Activated CD4-positive, alpha-beta memory T cell treated with anti-CD3 and anti-CD28 coated beads for 36 hours (primary cell): ENCODE data around the gene RFTN1. TPM values are rescaled to one million over a fixed set of nuclear protein-coding genes. Genes with fewer than 3 reads are reported as not detected.
A peak's percentile ranks its signal among the peaks of the same experiment; 100 is the strongest.

Experiments
- CTCF ChIA-PET: fragments of 350-600 bp; sonication (Branson Sonifier 250); formaldehyde crosslinking; loops from one replicate; lab custom pipeline; 2021; ENCODE audit warnings: antibody characterized with exemption, inconsistent platforms; lab: Charles Lee
- POLR2A ChIA-PET: fragments of 350-600 bp; sonication (Branson Sonifier 250); formaldehyde crosslinking; loops from one replicate; lab custom pipeline; 2021; ENCODE audit warnings: antibody characterized with exemption; lab: Charles Lee
- DNase-seq: peaks from one replicate; pipeline ENCODE4 v3.0.0-alpha.2; 2020
- H3K27ac Mint-ChIP-seq: one replicate; pipeline ENCODE4 v1.8.0; 2021; ENCODE audit warnings: mixed read lengths
- H3K27me3 Mint-ChIP-seq: one replicate; pipeline ENCODE4 v1.8.0; 2021; ENCODE audit warnings: mixed read lengths
- H3K36me3 Mint-ChIP-seq: one replicate; pipeline ENCODE4 v1.8.0; 2021; ENCODE audit warnings: mixed read lengths
- H3K4me1 Mint-ChIP-seq: one replicate; pipeline ENCODE4 v1.8.0; 2021; ENCODE audit warnings: low read depth, mixed read lengths
- H3K4me3 Mint-ChIP-seq: one replicate; pipeline ENCODE4 v1.8.0; 2021; ENCODE audit warnings: mild to moderate bottlenecking, mixed read lengths
- H3K9me3 Mint-ChIP-seq: one replicate; pipeline ENCODE4 v1.8.0; 2021; ENCODE audit warnings: mixed read lengths
- intact Hi-C: fragments of 100-400 bp; cut with micrococcal nuclease; formaldehyde crosslinking; loops from one replicate; pipeline ENCODE4 v1.15.1; 2023
- total RNA-seq, 2 experiments: library from RNA; stranded (reverse); gene quantifications; one replicate each; pipeline ENCODE4 v1.2.3, GENCODE V29; 2021

The RFTN1 gene
- total RNA-seq, 2 experiments from 2014 or later: 104 to 106 TPM

- POLR2A ChIA-PET: no interaction called here
- Mint-ChIP-seq H3K4me1 (peaks cover 28% of the 10 kb centered on the region), H3K36me3 (peaks cover 38% of the 10 kb centered on the region), H3K4me3 (no peak overlapping the region), H3K27me3 (no peaks in the 10 kb centered on the region), H3K9me3 (peaks cover 7% of the 10 kb centered on the region), H3K27ac (no peak overlapping the region)
- CTCF ChIA-PET: no interaction called here
- intact Hi-C loops: no loop called here
- DNase-seq: no peak
Measured at GRCh38 chr3:16392717-16393116, 120.8 kb downstream of the RFTN1 start.

DNA sequence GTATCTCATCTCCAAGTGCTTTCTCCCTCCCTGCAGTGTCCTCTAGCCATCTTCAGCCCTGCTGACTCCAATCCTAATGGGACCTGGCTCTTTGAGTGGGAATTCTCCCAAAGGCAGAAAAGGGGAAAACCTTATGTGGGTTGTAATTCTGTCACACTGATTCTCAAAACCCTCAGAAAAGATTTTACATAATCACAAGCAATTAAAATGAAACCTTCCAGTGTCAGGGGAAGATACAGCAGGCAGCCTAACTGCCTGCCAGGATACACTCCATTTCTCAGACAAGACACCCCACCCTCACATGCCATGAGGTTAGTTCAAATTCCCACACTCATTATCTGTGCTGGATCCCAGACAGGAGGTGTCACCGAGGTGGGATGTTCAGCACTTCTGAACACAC, 121.4 kb downstream of the RFTN1 start:
- Mint-ChIP-seq H3K4me3 (no peak overlapping the region), H3K9me3 (peaks cover 7% of the 10 kb centered on the region), H3K27me3 (no peaks in the 10 kb centered on the region), H3K4me1 (peaks cover 34% of the 10 kb centered on the region), H3K27ac (no peak overlapping the region), H3K36me3 (peaks cover 35% of the 10 kb centered on the region)
- intact Hi-C loops: no loop called here
- POLR2A ChIA-PET: no interaction called here
- CTCF ChIA-PET: no interaction called here
- DNase-seq: no peak

- peaks cover 39% of the 10 kb centered on the region for H3K4me1 Mint-ChIP-seq
- no peak for DNase-seq
- no peaks in the 10 kb centered on the region for H3K27me3 Mint-ChIP-seq
- intact Hi-C loops: no loop called here
- ChIA-PET POLR2A (no interaction called here), CTCF (interaction anchor here (1.1 kb wide), 1 partner anchor 15 kb away, joined by 3 read pairs; no protein-coding TSS in a partner anchor)
- no peak overlapping the region for H3K4me3 Mint-ChIP-seq
- H3K36me3 Mint-ChIP-seq: peaks cover 27% of the 10 kb centered on the region
- no peak overlapping the region for H3K27ac Mint-ChIP-seq
- H3K9me3 Mint-ChIP-seq: peaks cover 7% of the 10 kb centered on the region
Measured at GRCh38 chr3:16390581-16390980, 122.9 kb downstream of the RFTN1 start.

DNA sequence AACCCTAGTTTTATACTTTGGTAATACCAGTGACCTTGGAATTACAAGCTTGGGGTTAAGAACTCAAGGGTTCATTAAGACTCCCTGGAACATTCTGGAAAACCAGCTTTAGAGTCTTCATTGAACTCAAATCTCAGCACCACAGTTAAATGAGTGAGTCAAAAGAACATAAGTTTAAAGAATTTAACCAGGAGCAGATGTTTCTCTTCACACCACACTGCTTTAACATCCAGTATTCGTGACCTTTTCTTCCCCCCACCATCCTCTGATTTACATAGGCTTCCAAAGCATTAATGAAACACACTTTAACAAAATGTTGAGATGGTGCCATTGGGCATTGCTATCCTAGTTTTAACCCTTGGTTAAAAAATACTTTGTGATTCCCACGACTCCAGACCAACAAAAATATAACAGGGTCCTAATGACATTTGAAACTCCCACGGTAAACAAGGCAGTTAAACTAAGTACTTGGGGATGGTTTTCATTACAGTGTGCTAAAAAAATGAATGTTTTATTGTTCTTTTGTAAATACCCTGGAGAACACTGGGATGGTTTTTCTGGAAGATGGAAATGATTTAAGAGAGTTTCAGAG, 124.6 kb downstream of the RFTN1 start:
- Mint-ChIP-seq H3K36me3 (peaks cover 24% of the 10 kb centered on the region), H3K4me1 (peaks cover 46% of the 10 kb centered on the region), H3K27ac (no peak overlapping the region), H3K4me3 (no peak overlapping the region), H3K27me3 (no peaks in the 10 kb centered on the region), H3K9me3 (peaks cover 7% of the 10 kb centered on the region)
- no peak for DNase-seq
- CTCF ChIA-PET: no interaction called here
- POLR2A ChIA-PET: no interaction called here
- intact Hi-C loops: no loop called here

GRCh38 chr3:16386561-16386960, 126.9 kb downstream of the RFTN1 start:
- Mint-ChIP-seq H3K4me3 (no peak overlapping the region), H3K27ac (no peak overlapping the region), H3K27me3 (no peaks in the 10 kb centered on the region), H3K36me3 (peaks cover 21% of the 10 kb centered on the region), H3K9me3 (peaks cover 1% of the 10 kb centered on the region), H3K4me1 (peaks cover 55% of the 10 kb centered on the region)
- CTCF ChIA-PET: interaction anchor here (0.8 kb wide), 1 partner anchor 23 kb away, joined by 3 read pairs; no protein-coding TSS in a partner anchor
- POLR2A ChIA-PET: no interaction called here
- DNase-seq: no peak
- intact Hi-C loops: no loop called here

GRCh38 chr3:16385151-16385550, 128.3 kb downstream of the RFTN1 start:
- CTCF ChIA-PET: interaction anchor here (0.6 kb wide), 1 partner anchor 205 kb away, joined by 3 read pairs; no protein-coding TSS in a partner anchor
- POLR2A ChIA-PET: no interaction called here
- no peak for DNase-seq

DNA sequence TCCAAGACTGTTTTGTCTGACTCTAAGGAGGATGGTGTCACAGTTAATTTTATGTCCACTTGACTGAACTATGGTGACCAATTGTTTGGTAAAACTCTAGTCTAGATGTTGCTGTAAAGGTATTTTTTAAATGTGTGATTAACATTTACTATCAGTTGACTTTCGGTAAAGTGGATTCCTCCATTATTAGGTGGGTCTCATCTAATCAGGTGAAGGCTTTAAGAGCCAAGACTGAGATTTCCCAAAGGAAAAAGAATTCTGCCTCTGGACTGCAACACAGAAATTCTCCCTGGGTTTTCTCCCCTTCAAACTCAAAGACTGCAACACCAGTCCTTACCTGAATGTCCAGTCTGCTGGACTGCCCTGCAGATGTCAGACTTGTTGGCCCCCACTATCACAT, 129.6 kb downstream of the RFTN1 start:
- ChIA-PET POLR2A (no interaction called here), CTCF (no interaction called here)
- H3K9me3 Mint-ChIP-seq: peaks cover 6% of the 10 kb centered on the region
- peaks cover 38% of the 10 kb centered on the region for H3K36me3 Mint-ChIP-seq
- H3K27me3 Mint-ChIP-seq: no peaks in the 10 kb centered on the region
- H3K4me1 Mint-ChIP-seq: peaks cover 63% of the 10 kb centered on the region
- DNase-seq: no peak
- H3K4me3 Mint-ChIP-seq: no peak overlapping the region
- intact Hi-C loops: no loop called here
- no peak overlapping the region for H3K27ac Mint-ChIP-seq

More at GRCh38 chr3:16385151-16385550, 128.3 kb downstream of the RFTN1 start:
- Mint-ChIP-seq H3K36me3 (peaks cover 29% of the 10 kb centered on the region), H3K27ac (no peak overlapping the region), H3K9me3 (no peaks in the 10 kb centered on the region), H3K27me3 (no peaks in the 10 kb centered on the region), H3K4me1 (peaks cover 54% of the 10 kb centered on the region), H3K4me3 (no peak overlapping the region)
- intact Hi-C loops: no loop called here

- no peak for DNase-seq
- POLR2A ChIA-PET: no interaction called here
- Mint-ChIP-seq H3K4me1 (peaks cover 64% of the 10 kb centered on the region), H3K4me3 (no peak overlapping the region), H3K27ac (peak overlapping the region; percentile 46), H3K27me3 (no peaks in the 10 kb centered on the region), H3K36me3 (peaks cover 44% of the 10 kb centered on the region), H3K9me3 (peaks cover 16% of the 10 kb centered on the region)
- CTCF ChIA-PET: no interaction called here
- intact Hi-C loops: no loop called here
Measured at GRCh38 chr3:16382845-16383244, 130.7 kb downstream of the RFTN1 start.

DNA sequence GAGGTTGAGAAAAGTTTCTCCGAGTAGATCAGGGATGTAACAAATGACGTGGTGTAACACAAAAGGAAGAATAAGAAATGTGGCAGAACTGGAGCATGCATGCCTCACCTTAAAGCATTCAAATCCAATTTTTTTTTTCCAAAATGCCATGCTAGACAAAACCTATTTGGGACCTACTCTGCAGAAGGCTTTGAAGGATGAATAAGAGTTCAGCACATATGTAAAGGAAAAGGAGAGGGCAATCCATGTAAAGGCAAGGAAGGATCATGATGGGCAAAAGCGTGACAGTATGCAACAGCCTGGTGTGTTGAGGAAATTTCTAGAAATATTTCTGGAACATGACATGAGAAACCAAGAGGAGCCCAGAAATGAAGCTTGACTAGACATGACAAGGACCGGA, 132.1 kb downstream of the RFTN1 start:
- Mint-ChIP-seq H3K36me3 (peaks cover 57% of the 10 kb centered on the region), H3K4me3 (no peak overlapping the region), H3K27me3 (no peaks in the 10 kb centered on the region), H3K4me1 (peaks cover 66% of the 10 kb centered on the region), H3K27ac (no peak overlapping the region), H3K9me3 (peaks cover 17% of the 10 kb centered on the region)
- POLR2A ChIA-PET: no interaction called here
- DNase-seq: no peak
- CTCF ChIA-PET: no interaction called here
- intact Hi-C loops: no loop called here

- DNase-seq: no peak
- Mint-ChIP-seq H3K9me3 (peaks cover 17% of the 10 kb centered on the region), H3K4me1 (peaks cover 74% of the 10 kb centered on the region), H3K36me3 (peaks cover 65% of the 10 kb centered on the region), H3K4me3 (no peak overlapping the region), H3K27ac (no peak overlapping the region), H3K27me3 (no peaks in the 10 kb centered on the region)
- intact Hi-C loops: no loop called here
- CTCF ChIA-PET: no interaction called here
- POLR2A ChIA-PET: interaction anchor here (1.5 kb wide), 1 partner anchor 116 kb away, joined by 3 read pairs; no protein-coding TSS in a partner anchor
Measured at GRCh38 chr3:16380421-16380820, 133.1 kb downstream of the RFTN1 start.

- Mint-ChIP-seq H3K27me3 (no peaks in the 10 kb centered on the region), H3K4me1 (peaks cover 77% of the 10 kb centered on the region), H3K4me3 (no peak overlapping the region), H3K9me3 (peaks cover 17% of the 10 kb centered on the region), H3K27ac (no peak overlapping the region), H3K36me3 (peaks cover 63% of the 10 kb centered on the region)
- ChIA-PET CTCF (no interaction called here), POLR2A (interaction anchor here (1.5 kb wide), 1 partner anchor 117 kb away, joined by 3 read pairs; no protein-coding TSS in a partner anchor)
- no peak for DNase-seq
- intact Hi-C loops: loop anchor here (1.0 to 2.0 kb wide), 3 partner anchors 26 to 129 kb away; no protein-coding TSS in a partner anchor
Measured at GRCh38 chr3:16379838-16380237, 133.7 kb downstream of the RFTN1 start.

DNA sequence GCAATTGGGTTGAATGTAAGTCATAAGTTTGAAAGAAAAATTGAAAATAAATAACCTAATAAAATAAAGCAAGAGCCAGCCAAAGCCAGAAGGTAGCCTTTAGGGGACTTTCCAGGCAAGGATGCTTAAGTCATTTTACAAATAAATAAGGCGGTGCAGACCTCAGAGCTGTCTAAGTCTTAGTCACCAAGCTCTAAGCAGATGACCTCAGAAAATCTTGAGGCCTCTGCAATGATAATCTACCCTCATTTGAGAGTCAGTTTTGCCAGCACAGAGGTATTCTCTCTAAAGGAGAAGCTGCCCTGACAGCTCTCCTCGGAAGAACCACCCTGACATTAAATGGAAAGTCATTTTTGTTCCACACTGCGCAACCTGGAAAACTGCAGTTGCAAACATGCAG, 134.6 kb downstream of the RFTN1 start:
- Mint-ChIP-seq H3K27ac (peak overlapping the region; percentile 70), H3K36me3 (peaks cover 67% of the 10 kb centered on the region), H3K4me1 (peaks cover 82% of the 10 kb centered on the region), H3K27me3 (no peaks in the 10 kb centered on the region), H3K4me3 (no peak overlapping the region), H3K9me3 (peaks cover 17% of the 10 kb centered on the region)
- CTCF ChIA-PET: interaction anchor here (0.6 to 1.1 kb wide), 2 partner anchors 60 to 89 kb away, joined by 3 read pairs; no protein-coding TSS in a partner anchor
- intact Hi-C loops: loop anchor here (1.0 to 2.0 kb wide), 3 partner anchors 27 to 130 kb away; no protein-coding TSS in a partner anchor
- peak; percentile 38 for DNase-seq
- POLR2A ChIA-PET: interaction anchor here (0.6 to 1.5 kb wide), 2 partner anchors 75 to 118 kb away, joined by 3 read pairs; no protein-coding TSS in a partner anchor
